Duodenal mucosa (tissue), 2 donors: ENCODE data around the gene SFPQ.
A peak's percentile ranks its signal among the peaks of the same experiment; 100 is the strongest.
"Not testable (repeated sequence)": the region's sequence is repeated elsewhere in the genome, so short reads cannot be mapped to it uniquely, and the experiment has no call there.

Experiments used
- H3K27ac ChIP-seq: one replicate; pipeline ENCODE4 v1.7.0; 2013; ENCODE audit warnings: low read depth, low read length
- H3K27me3 ChIP-seq, 2 donors: one replicate each; pipeline ENCODE4 v1.7.0; 2013; ENCODE audit warnings: low read length in 2 of 2, control low read depth in 1 of 2; ENCODE audit not compliant: insufficient read depth in 2 of 2, control insufficient read depth in 1 of 2
- H3K36me3 ChIP-seq, 2 donors: one replicate each; pipeline ENCODE4 v1.7.0; 2013; ENCODE audit warnings: low read length in 2 of 2, control low read depth in 1 of 2; ENCODE audit not compliant: insufficient read depth in 2 of 2, control insufficient read depth in 1 of 2
- H3K4me1 ChIP-seq, 2 donors: one replicate each; pipeline ENCODE4 v1.7.0; 2013; ENCODE audit warnings: low read length in 2 of 2, control low read depth in 1 of 2; ENCODE audit not compliant: insufficient read depth in 2 of 2, control insufficient read depth in 1 of 2
- H3K4me3 ChIP-seq, 2 donors: one replicate each; pipeline ENCODE4 v1.7.0; 2013; ENCODE audit warnings: low read length in 2 of 2, low read depth in 1 of 2
- H3K9ac ChIP-seq, 2 donors: one replicate each; pipeline ENCODE4 v1.7.0; 2013; ENCODE audit warnings: low read length in 2 of 2, low read depth in 1 of 2
- H3K9me3 ChIP-seq, 2 donors: one replicate each; pipeline ENCODE4 v1.7.0; 2013; ENCODE audit warnings: low read length in 2 of 2, control low read depth in 1 of 2; ENCODE audit not compliant: control insufficient read depth in 1 of 2

The SFPQ gene

DNA sequence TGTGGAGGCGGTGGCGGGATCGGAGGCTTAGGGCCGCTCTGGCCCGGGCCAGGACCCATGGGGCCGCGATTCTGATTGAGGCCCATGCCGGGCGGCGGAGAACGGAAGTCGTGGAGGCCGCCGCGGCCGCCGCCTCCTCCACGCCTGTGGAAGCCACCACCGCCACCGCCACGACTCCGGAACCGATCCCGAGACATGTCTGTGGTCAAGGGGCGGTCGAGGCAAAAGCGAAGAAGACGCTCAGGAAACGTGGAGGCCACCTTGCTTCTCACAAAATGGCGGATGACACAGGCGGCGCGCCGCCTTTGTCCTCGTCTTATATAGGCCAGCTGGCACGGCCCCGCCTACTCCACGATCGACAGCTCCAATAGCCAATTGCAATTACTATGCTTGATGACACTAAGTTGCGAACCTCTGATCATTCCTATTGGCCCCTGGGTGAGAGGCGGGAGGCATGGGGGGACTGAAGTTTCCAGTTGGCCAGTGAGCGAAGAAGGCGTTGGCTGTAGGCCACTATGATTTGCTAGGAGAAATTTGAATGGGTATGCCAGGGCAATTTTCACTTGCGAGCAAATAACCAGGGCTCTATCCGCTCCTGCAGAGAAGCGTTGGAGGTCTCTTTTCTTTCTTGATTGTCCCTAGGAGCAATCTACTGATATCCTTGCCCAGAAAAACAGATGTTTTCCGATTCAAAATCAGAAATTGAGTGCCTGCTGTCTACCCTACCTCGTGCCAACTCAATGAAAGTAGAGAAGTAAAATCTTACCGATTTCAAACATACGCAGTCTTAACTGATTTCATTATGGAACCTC is at the start of gene SFPQ:
Gene SFPQ, minus strand, starts transcription at position 293 of the 812 bp plus-strand sequence. Its CDS starts 96 bp downstream, at position 197.
- Histone ChIP-seq H3K36me3 (peaks cover 30% of the 10 kb centered on the region in 2 donors), H3K9ac (peak within 1 kb of the TSS; percentile 92 to 93), H3K27me3 (no peaks in the 10 kb centered on the region), H3K4me1 (peaks cover 20 to 36% of the 10 kb centered on the region in 2 donors), H3K9me3 (no peaks in the 10 kb centered on the region), H3K27ac (peak within 1 kb of the TSS; percentile 98), H3K4me3 (peak within 1 kb of the TSS; percentile 83 to 98)

- H3K27ac ChIP-seq, H3K4me1 ChIP-seq, H3K9me3 ChIP-seq, H3K4me3 ChIP-seq, H3K27me3 ChIP-seq, H3K9ac ChIP-seq, H3K36me3 ChIP-seq: not testable (repeated sequence)
These were observed 43.8 kb upstream of the SFPQ start for GRCh38 chr1:35236772-35237171.

GRCh38 chr1:35231287-35231686 is 38.3 kb upstream of the SFPQ start:
- no peak overlapping the region for H3K9ac ChIP-seq
- no peaks in the 10 kb centered on the region for H3K36me3 ChIP-seq
- no peak overlapping the region for H3K27ac ChIP-seq
- no peaks in the 10 kb centered on the region for H3K9me3 ChIP-seq
- H3K4me3 ChIP-seq, result no peak overlapping the region
- no peaks in the 10 kb centered on the region for H3K27me3 ChIP-seq
- H3K4me1 ChIP-seq, result no peaks in the 10 kb centered on the region

DNA sequence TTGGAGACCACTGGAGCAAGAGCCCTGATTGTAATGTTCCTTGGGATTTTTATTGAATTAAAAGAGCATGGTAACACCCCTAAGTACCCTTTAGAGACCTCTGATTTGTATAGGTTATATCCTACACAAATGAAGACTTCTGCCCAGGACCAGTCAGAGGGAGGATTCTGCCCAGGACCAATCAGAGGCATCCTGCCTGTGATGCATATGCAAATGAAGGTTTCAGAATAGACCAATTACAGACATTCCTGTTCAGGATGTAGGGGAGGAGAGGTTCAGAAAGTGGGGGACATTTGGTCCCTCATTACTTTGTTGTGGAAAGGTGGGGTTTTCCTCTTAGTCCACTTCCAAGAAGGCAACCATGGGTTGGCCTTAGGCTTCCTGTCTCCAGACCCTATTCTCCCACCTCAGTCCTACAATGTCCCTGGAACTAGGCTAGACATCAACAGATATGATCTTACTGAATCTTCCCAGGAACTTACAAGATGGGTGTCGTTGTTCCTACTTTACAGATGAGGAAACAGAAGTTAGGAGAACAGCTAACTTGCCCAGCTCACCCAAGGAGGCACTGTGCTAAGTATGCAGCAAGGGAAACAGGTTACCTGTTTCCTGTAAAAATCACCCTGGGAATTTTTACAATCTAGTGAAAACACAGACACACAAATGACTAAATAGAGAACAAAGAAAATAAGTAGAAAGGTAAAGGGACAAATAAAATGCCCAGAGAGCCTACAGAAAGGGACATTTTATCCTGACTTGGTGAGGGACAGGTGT is 36.8 kb upstream of the SFPQ start:
- Histone ChIP-seq H3K4me3 (no peak overlapping the region), H3K36me3 (no peaks in the 10 kb centered on the region), H3K4me1 (no peaks in the 10 kb centered on the region), H3K9me3 (no peaks in the 10 kb centered on the region), H3K27ac (no peak overlapping the region), H3K27me3 (no peaks in the 10 kb centered on the region), H3K9ac (no peak overlapping the region)

DNA sequence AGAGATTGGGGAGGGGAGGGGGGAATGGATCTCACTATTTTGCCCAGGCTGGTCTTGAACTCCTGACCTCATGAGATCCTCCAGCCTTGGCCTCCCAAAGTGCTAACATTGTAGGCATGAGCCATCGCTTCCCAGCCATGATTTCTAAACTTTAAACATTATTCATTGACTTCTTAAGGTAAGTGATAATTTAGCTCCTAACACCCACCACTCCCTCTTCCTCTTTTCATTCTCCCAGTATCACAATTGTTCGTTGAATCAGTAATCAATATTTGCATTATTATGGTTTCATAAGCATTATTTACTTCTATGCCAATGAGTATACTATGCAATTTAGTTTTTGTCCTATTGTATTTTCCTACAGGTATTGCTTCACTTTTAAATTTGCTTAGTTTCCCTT is 33.6 kb upstream of the SFPQ start:
- Histone ChIP-seq H3K36me3 (no peaks in the 10 kb centered on the region), H3K4me3 (no peak overlapping the region), H3K4me1 (no peaks in the 10 kb centered on the region), H3K9me3 (no peaks in the 10 kb centered on the region), H3K27me3 (no peaks in the 10 kb centered on the region), H3K9ac (no peak overlapping the region), H3K27ac (no peak overlapping the region)

DNA sequence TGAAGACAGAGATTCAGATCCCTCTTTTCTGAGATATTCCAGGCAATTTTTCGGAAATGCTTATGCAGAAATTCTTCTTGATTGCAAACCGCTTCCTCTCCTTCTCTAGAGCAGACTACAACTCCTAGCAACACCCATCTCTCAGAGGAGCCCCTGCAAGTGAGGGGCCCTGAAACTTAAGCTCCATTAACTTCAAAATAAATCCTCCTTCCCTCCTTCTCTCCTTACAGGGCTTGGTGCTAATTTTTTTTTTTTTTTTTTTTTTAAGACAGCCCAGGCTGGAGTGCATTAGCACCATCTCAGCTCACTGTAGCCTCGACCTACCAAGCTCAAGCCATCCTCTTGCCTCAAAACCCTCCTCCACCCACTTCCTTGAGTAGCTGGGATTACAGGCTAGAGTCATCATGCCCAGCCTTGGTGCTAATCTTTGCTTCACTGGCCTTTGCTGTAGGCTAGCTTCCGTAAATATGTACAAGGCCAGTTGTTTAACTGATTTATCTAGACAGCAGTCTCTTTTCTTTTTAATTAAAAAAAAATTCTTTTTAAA is 30.2 kb upstream of the SFPQ start:
- Histone ChIP-seq H3K9me3 (no peaks in the 10 kb centered on the region), H3K27ac (no peak overlapping the region), H3K4me3 (no peak overlapping the region), H3K9ac (no peak overlapping the region), H3K4me1 (no peaks in the 10 kb centered on the region), H3K36me3 (no peaks in the 10 kb centered on the region), H3K27me3 (no peaks in the 10 kb centered on the region)

DNA sequence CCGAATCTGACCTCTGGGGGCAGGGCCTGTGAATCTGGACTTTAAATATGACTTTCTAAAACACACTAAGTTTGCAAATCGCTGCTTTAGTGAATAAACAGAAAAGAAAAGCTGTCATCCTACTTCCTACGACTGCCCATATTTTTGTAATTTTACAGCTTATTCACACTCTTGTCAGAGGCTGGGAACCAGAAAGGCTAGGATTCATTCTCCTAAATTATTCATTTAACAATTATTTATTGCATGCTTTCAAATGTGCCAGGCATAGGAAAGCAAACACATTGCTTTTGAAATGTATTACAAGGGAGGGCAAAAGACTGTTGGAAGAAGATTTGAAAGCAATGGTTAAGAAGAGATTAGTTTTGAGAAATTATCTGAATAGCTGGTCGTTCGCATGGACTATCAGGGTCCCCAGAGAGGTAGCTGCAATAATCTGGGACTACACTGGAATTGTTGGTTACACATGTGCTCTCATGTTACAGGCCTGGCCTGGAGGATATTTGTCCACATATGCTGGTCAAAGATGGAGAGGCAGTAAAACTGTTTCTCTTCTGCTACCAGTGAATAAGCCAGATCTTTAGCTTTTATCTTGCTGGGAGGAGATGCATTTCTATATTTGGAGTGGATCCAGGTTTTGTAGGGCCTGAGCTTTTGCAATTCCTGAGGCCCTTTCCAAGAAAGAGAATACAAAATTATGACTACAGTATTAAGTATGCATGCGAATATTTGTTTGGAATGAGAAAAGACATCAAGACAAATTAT is 29.6 kb upstream of the SFPQ start:
- H3K27ac ChIP-seq, result no peak overlapping the region
- no peaks in the 10 kb centered on the region for H3K4me1 ChIP-seq
- no peaks in the 10 kb centered on the region for H3K27me3 ChIP-seq
- no peaks in the 10 kb centered on the region for H3K9me3 ChIP-seq
- H3K9ac ChIP-seq, result no peak overlapping the region
- no peaks in the 10 kb centered on the region for H3K36me3 ChIP-seq
- H3K4me3 ChIP-seq, result no peak overlapping the region

GRCh38 chr1:35220976-35221375 is 28.0 kb upstream of the SFPQ start:
- Histone ChIP-seq H3K27ac (no peak overlapping the region), H3K4me3 (no peak overlapping the region), H3K27me3 (no peaks in the 10 kb centered on the region), H3K36me3 (no peaks in the 10 kb centered on the region), H3K4me1 (no peaks in the 10 kb centered on the region), H3K9me3 (no peaks in the 10 kb centered on the region), H3K9ac (no peak overlapping the region)

DNA sequence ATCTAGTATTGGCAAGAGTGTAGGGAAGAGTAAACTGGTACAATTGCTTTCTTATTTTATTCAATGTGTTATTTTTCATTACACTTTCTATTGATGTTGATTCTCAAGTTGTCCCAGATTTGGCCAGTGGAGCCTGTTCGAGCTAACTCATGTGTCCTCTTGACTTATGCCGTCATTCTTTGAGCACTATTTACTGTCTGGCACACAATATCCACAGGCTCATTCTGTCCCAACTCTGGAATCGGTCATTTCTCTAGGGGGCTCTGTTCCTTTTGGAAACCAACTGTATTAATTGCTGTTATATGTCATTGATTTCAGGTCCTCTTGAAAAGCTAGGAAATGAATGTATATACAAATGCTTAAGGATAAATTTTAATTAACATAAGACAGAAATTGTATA is 22.4 kb upstream of the SFPQ start:
- no peak overlapping the region for H3K27ac ChIP-seq
- no peak overlapping the region for H3K9ac ChIP-seq
- no peaks in the 10 kb centered on the region for H3K4me1 ChIP-seq
- no peaks in the 10 kb centered on the region for H3K27me3 ChIP-seq
- H3K36me3 ChIP-seq, result no peaks in the 10 kb centered on the region
- no peak overlapping the region for H3K4me3 ChIP-seq
- no peaks in the 10 kb centered on the region for H3K9me3 ChIP-seq

DNA sequence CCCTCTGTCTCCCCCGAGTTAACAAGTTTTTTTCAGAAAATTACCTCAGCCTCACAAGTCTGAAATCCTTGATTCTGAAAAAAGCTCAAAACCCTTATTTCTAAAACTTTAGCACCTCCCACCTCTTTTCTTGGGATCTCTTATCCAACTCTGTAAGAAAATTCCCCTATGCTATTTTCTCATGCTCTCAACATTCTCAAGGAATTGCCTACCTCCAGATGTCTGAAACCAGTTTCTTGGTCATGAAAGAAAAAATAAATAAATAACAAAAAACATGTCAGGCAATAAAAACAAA is 18.1 kb upstream of the SFPQ start:
- Histone ChIP-seq H3K36me3 (no peaks in the 10 kb centered on the region), H3K9ac (no peak overlapping the region), H3K27me3 (no peaks in the 10 kb centered on the region), H3K27ac (no peak overlapping the region), H3K9me3 (no peaks in the 10 kb centered on the region), H3K4me3 (no peak overlapping the region), H3K4me1 (no peaks in the 10 kb centered on the region)
